ENCODE results near the gene RBM8A.

DNA sequence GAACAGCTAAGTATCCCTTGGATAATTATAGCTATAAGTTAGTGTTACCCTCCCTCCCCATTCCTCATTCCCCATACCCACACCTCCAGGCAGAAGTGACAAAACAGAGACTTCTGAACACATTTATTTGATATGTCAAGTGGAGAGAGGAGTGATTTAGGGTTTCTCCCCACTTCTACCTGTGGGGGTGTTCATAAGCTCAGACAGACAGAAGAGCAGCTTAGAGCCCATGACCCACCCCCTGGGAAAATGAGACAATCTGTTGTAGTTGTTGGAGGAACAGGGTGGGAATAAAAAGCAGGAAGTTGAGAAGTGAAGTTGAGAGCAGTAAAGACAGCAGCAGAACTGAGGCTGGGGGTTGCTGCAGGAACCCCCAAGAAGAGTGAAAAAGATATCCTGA, 32.0 kb upstream of the RBM8A start:
- TF ChIP-seq, protein P1, sequence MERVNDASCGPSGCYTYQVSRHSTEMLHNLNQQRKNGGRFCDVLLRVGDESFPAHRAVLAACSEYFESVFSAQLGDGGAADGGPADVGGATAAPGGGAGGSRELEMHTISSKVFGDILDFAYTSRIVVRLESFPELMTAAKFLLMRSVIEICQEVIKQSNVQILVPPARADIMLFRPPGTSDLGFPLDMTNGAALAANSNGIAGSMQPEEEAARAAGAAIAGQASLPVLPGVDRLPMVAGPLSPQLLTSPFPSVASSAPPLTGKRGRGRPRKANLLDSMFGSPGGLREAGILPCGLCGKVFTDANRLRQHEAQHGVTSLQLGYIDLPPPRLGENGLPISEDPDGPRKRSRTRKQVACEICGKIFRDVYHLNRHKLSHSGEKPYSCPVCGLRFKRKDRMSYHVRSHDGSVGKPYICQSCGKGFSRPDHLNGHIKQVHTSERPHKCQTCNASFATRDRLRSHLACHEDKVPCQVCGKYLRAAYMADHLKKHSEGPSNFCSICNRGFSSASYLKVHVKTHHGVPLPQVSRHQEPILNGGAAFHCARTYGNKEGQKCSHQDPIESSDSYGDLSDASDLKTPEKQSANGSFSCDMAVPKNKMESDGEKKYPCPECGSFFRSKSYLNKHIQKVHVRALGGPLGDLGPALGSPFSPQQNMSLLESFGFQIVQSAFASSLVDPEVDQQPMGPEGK (CRISPR knock-in tag; IDR thresholded peaks at IDR 0.05; ENCODE audit: borderline replicate concordance), result no peak
- TF ChIP-seq ESRRG (CRISPR knock-in tag; IDR thresholded peaks at IDR 0.05), result no peak
- no peak for TF ChIP-seq RARB (CRISPR knock-in tag; IDR thresholded peaks at IDR 0.05)
- TF ChIP-seq, protein P2, sequence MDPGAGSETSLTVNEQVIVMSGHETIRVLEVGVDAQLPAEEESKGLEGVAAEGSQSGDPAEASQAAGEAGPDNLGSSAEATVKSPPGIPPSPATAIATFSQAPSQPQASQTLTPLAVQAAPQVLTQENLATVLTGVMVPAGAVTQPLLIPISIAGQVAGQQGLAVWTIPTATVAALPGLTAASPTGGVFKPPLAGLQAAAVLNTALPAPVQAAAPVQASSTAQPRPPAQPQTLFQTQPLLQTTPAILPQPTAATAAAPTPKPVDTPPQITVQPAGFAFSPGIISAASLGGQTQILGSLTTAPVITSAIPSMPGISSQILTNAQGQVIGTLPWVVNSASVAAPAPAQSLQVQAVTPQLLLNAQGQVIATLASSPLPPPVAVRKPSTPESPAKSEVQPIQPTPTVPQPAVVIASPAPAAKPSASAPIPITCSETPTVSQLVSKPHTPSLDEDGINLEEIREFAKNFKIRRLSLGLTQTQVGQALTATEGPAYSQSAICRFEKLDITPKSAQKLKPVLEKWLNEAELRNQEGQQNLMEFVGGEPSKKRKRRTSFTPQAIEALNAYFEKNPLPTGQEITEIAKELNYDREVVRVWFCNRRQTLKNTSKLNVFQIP (CRISPR knock-in tag; IDR thresholded peaks at IDR 0.05; ENCODE audit: borderline replicate concordance, low read depth), result no peak
- TF ChIP-seq ZNF565 (CRISPR knock-in tag; conservative IDR thresholded peaks at IDR 0.05; ENCODE audit: low read depth), result no peak
- TF ChIP-seq, protein P3, sequence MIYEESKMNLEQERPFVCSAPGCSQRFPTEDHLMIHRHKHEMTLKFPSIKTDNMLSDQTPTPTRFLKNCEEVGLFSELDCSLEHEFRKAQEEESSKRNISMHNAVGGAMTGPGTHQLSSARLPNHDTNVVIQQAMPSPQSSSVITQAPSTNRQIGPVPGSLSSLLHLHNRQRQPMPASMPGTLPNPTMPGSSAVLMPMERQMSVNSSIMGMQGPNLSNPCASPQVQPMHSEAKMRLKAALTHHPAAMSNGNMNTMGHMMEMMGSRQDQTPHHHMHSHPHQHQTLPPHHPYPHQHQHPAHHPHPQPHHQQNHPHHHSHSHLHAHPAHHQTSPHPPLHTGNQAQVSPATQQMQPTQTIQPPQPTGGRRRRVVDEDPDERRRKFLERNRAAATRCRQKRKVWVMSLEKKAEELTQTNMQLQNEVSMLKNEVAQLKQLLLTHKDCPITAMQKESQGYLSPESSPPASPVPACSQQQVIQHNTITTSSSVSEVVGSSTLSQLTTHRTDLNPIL (CRISPR knock-in tag; IDR thresholded peaks at IDR 0.05; ENCODE audit: low read depth), result no peak
- TF ChIP-seq ISL1 (CRISPR knock-in tag; IDR thresholded peaks at IDR 0.05), result no peak
- TF ChIP-seq ZFP3 (CRISPR knock-in tag; IDR thresholded peaks at IDR 0.05), result no peak
- TF ChIP-seq GLIS3 (CRISPR knock-in tag; IDR thresholded peaks at IDR 0.05), result no peak
- TF ChIP-seq TCF4 (CRISPR knock-in tag; IDR thresholded peaks at IDR 0.05; ENCODE audit: borderline replicate concordance), result no peak
- no peak for TF ChIP-seq TOX (CRISPR knock-in tag; IDR thresholded peaks at IDR 0.05; ENCODE audit: borderline replicate concordance)
- no peak for TF ChIP-seq ZFP30 (CRISPR knock-in tag; IDR thresholded peaks at IDR 0.05)

Measured in SK-N-SH treated with all-trans-retinoic acid at 6 μM for 48 hours (cell line).